Skeletal muscle cell (primary cell): ENCODE measurements around the gene CHCHD3.

Experiments used
- DNase-seq: peaks from one replicate; pipeline ENCODE4 v3.0.0-alpha.2; 2010; ENCODE audit warnings: low read depth
- H3K4me3 ChIP-seq: 2 replicates; pipeline ENCODE4 v1.5.1; 2011; ENCODE audit warnings: low read depth, mild to moderate bottlenecking, control low read depth, low read length, moderate library complexity

CHCHD3 gene

DNA sequence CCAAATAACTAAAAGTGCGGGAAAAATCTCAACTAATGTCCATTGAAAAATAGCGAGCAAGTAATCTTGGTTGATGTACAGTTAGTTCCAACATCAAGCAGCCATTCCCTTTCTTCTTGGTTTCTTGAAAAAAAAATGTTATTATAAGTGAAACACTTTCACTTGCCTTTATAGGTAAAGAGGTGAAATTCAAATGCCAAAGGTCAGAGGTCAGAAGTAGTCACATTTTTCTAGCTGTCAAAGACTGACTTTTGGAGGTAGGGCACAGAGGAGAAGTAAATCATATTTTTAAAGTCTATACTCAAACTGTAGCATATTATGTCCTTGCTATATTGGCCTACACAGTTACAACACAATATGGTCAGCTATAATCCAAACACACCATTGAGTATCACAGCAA, 62.3 kb downstream of the CHCHD3 start:
- no peak for DNase-seq
- H3K4me3 ChIP-seq, result no peak overlapping the region

- H3K4me3 ChIP-seq, result no peak overlapping the region
- DNase-seq, result no peak
Observed at GRCh38 chr7:133016604-133017003, 65.3 kb downstream of the CHCHD3 start.

GRCh38 chr7:133015888-133016287, 66.0 kb downstream of the CHCHD3 start:
- DNase-seq, result no peak
- no peak overlapping the region for H3K4me3 ChIP-seq

DNA sequence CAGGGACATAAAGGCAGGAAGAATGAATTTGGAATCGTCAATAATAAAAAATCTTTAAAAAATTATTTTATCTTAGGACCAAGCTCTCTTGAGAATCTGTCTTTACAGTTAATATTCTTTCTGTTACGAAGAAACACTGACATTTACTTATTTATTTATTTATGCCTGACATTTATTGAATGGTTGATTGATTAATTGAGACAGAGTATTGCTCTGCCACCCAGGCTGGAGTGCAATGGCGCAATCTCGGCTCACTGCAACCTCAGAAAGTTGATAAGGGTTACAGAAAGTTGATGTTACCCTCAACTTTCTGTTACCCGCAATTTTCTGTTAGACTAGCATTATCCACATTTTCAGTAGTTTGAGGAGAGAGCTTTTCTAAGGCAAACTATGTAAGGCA, 70.1 kb downstream of the CHCHD3 start:
- no peak overlapping the region for H3K4me3 ChIP-seq
- DNase-seq, result no peak

DNA sequence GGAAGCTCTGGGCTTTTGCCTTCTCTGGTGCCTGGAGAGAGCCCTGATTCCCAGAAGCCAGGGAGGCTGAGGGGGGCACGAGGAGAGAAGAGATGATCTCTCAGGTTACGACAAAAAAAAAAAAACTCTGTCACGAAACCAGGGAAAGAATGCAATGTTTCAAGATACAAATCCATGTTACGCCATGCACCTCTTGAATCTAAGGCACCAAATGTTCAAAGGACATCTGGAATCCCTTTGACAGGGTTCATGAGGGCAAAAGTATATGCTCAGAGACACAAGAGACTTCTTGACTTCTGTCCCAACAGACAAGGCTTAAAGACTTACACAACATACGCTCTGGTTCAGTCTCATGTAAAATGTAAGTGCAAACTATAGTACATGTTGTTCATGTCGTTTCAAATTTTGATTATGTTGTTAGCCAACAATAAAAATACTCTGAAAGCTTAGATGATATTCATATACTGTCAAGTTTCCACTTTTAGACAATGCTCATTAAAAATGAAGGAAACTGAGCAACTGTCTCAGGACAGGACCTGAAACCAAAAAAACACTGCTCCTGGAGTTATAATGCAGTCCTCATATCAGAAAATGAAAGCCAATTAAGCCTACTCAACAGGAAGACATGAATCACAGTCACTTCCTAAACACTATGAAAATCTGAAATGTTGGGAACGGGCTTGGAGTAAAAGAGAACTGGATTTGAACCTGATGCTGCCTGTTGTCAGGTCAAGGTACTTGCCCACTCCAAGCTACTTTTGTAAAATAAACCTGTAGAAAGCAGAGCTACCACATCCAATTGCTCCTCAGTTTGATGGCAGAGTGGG, 72.3 kb downstream of the CHCHD3 start:
- no peak overlapping the region for H3K4me3 ChIP-seq
- no peak for DNase-seq

DNA sequence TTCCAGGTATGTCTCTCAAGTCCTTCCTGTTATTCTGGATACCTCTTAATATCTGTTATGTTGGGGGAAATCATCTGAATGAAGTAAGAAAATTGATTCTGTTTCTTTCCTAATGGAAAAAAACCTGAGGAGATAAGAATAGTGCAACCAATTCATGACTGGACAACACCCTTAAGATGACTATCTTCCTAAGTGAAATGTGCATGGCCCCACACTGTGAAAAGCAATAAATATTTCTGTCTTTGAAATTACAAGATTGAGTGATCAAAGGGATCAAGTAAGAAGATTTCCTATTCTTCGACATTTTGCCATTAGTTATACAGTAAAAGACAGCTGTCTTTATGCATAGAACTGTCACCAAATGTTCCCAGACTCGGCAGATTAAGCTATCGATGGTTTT, 73.9 kb downstream of the CHCHD3 start:
- DNase-seq, result no peak

GRCh38 chr7:133003052-133003910, 78.6 kb downstream of the CHCHD3 start:
- H3K4me3 ChIP-seq, result no peak overlapping the region
- DNase-seq, result no peak

More for the DNA sequence above, 73.9 kb downstream of the CHCHD3 start:
- H3K4me3 ChIP-seq, result no peak overlapping the region

- no peak for DNase-seq
- no peak overlapping the region for H3K4me3 ChIP-seq
Observed at GRCh38 chr7:133001727-133002126, 80.2 kb downstream of the CHCHD3 start.

- H3K4me3 ChIP-seq, result no peak overlapping the region
- DNase-seq, result no peak
Observed at GRCh38 chr7:132999845-133000244, 82.0 kb downstream of the CHCHD3 start.

GRCh38 chr7:132998763-132999162, 83.1 kb downstream of the CHCHD3 start:
- no peak for DNase-seq

GRCh38 chr7:132997505-132997904, 84.4 kb downstream of the CHCHD3 start:
- H3K4me3 ChIP-seq, result no peak overlapping the region
- DNase-seq, result no peak

More at GRCh38 chr7:132998763-132999162, 83.1 kb downstream of the CHCHD3 start:
- H3K4me3 ChIP-seq, result no peak overlapping the region

DNA sequence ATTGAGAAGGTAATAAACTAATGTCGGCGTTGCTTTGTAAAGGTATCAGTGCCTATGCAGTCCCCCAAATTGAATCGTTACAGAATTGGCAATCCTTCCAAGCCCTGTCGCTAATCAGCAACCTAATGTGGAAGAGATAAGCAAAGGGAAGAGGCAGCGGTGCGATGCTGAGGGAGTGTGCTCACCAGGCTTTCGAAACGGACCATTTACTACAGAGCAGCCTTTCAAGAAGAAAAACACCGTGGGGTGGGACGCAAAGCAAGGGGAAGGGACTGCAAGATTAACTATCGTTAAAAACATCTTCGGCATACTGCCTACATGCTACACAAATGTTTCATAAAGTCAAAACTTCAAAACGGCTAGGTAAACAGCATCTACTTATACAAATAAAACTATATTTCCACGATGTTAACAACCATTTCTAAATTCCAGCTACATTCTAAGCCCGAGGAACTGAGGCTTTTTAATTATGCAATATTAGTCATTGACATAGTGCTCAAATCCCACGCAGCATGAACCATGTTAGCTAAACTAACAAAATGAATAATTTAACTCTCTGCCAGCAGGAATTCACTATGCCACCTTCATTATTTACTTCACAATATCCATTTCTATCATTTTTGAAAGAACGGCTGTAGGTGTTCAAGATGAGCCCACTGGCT, 85.2 kb downstream of the CHCHD3 start:
- no peak overlapping the region for H3K4me3 ChIP-seq

DNA sequence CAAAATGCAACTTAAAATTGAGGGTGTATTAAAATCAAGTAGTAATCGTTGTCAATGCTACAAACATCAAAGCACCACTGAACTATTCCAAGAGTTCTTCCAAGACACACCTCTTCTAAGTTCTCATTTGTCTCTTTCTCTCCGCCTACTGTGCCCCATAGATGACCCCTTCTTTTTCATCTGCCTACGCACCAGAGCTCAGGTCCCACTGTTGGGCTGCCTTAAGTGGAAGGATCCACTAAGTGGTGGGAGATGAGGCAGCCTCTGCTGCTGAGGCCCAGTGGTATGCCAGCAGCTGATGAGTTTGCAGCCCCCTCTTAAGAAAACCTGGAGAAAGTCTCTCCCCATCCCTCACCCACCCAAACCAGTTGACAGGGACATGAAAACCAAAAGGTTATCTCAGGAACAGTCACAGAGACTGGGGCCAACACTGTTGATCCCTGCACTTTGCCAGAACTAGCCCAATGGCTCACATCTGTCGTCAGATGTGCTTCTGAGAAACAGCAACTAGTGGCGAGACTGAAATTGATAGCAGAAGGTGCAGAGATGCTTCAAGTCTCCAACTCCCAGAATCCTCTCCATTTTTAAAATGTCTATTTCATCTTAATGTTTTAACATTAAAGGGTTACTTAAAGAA, 88.4 kb downstream of the CHCHD3 start:
- no peak overlapping the region for H3K4me3 ChIP-seq
- DNase-seq, result no peak

More for the DNA sequence above, 85.2 kb downstream of the CHCHD3 start:
- DNase-seq, result no peak

- DNase-seq, result no peak
- H3K4me3 ChIP-seq, result no peak overlapping the region
Observed at GRCh38 chr7:132991615-132992587, 90.0 kb downstream of the CHCHD3 start.

DNA sequence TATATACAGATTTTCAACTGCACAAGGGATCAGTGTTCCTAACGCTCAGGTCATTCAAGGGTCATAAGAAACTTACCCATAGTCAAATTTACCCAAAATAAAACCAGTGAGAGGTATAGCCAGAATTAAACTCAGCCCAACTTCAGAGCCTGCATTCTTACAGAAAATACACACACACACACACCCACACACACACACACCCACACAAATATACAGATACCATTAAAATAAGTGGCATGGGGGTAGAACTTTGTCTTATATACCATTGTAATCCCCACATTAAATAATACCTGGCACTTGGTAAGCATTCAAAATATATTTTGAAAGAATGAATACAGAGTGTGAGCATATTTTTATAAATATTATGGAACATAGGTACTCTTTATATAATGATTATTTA, 93.8 kb downstream of the CHCHD3 start:
- no peak for DNase-seq
- no peak overlapping the region for H3K4me3 ChIP-seq

- H3K4me3 ChIP-seq, result no peak overlapping the region
- DNase-seq, result no peak
Observed at GRCh38 chr7:132980402-132980801, 101.5 kb downstream of the CHCHD3 start.

DNA sequence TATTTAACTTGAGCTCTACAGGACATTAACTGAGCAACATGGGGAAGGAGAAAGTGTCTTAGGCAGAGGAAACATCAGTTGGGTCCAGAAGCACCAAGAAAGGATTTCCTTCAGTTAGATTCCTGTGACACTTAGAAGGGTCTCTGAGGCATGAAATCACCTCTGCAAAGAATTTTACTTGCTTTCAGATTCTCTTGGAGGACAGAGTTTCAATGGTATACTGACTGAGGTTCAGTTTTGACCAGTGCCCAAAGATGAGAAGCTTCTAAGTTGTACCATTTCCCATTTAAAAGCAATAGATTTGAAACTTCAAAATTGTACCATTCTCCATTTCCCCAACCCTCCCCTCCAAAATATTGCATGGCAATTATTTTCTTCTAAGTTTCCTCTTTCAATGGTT, 102.4 kb downstream of the CHCHD3 start:
- DNase-seq, result no peak
- H3K4me3 ChIP-seq, result no peak overlapping the region

DNA sequence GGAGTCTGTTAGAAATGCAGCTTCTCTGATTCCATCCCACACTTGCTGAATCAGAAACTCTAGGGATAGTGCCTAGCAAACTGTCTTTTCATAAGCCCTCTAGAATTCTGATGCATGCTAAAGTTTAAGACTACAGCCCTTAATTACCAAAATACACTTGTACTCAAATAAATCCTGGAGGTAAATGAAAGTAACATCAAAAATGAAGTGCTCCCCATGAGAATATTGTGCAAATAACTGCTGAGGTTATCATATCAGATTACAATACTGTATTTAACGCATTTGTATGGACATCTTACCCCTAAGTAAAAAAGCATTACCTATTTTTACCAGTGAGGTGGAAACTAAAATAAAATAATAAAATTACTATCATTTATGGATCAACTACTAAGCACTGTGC, 104.7 kb downstream of the CHCHD3 start:
- H3K4me3 ChIP-seq, result no peak overlapping the region
- DNase-seq, result no peak
